Activated gamma-delta T cell treated with anti-CD3 and anti-CD28 coated beads, Interleukin-2, amount 50 U/mL, for 16 hours (primary cell): ENCODE measurements around the gene GALNT15.

ENCODE experiments used
- DNase-seq: peaks from one replicate; pipeline ENCODE4 v3.0.0-alpha.2; 2020; ENCODE audit warnings: low read depth

GALNT15 gene

GRCh38 chr3:16174389-16174788 lies at the start of gene GALNT15:
Gene GALNT15, plus strand, starts transcription at chr3:16174680. Its CDS starts 472 bp downstream, at chr3:16175152.
- no peak for DNase-seq

- DNase-seq, result no peak
These were observed 47.8 kb upstream of the GALNT15 start for GRCh38 chr3:16126634-16127033.

- no peak for DNase-seq
These were observed 47.2 kb upstream of the GALNT15 start for GRCh38 chr3:16127249-16127648.

- DNase-seq, result no peak
These were observed 44.4 kb upstream of the GALNT15 start for GRCh38 chr3:16130066-16130465.

- DNase-seq, result no peak
These were observed 42.3 kb upstream of the GALNT15 start for GRCh38 chr3:16132190-16132589.

- no peak for DNase-seq
These were observed 41.6 kb upstream of the GALNT15 start for GRCh38 chr3:16132928-16133327.

GRCh38 chr3:16134173-16134928 lies 40.1 kb upstream of the GALNT15 start:
- no peak for DNase-seq

- no peak for DNase-seq
These were observed 38.4 kb upstream of the GALNT15 start for GRCh38 chr3:16136055-16136454.

GRCh38 chr3:16137044-16137443 lies 37.4 kb upstream of the GALNT15 start:
- no peak for DNase-seq

GRCh38 chr3:16137977-16138376 lies 36.5 kb upstream of the GALNT15 start:
- DNase-seq, result no peak

- no peak for DNase-seq
These were observed 34.2 kb upstream of the GALNT15 start for GRCh38 chr3:16140116-16140893.

- no peak for DNase-seq
These were observed 33.6 kb upstream of the GALNT15 start for GRCh38 chr3:16140894-16141285.

GRCh38 chr3:16142350-16143025 lies 32.0 kb upstream of the GALNT15 start:
- DNase-seq, result no peak

GRCh38 chr3:16143861-16144447 lies 30.5 kb upstream of the GALNT15 start:
- DNase-seq, result no peak

GRCh38 chr3:16145176-16145575 lies 29.3 kb upstream of the GALNT15 start:
- no peak for DNase-seq

- no peak for DNase-seq
These were observed 28.3 kb upstream of the GALNT15 start for GRCh38 chr3:16146015-16146730.

GRCh38 chr3:16147220-16147994 lies 27.1 kb upstream of the GALNT15 start:
- DNase-seq, result no peak

GRCh38 chr3:16148213-16148612 lies 26.3 kb upstream of the GALNT15 start:
- no peak for DNase-seq

GRCh38 chr3:16148783-16149182 lies 25.7 kb upstream of the GALNT15 start:
- no peak for DNase-seq

- no peak for DNase-seq
These were observed 24.2 kb upstream of the GALNT15 start for GRCh38 chr3:16150285-16150684.

- DNase-seq, result no peak
These were observed 23.4 kb upstream of the GALNT15 start for GRCh38 chr3:16151109-16151508.
